COLO829 (cell line): ENCODE results near the gene DAZ2.
"Not testable (repeated sequence)": the region's sequence is repeated elsewhere in the genome, so short reads cannot be mapped to it uniquely, and the experiment has no call there.

Experiments used
- DNase-seq: peaks from one replicate; pipeline ENCODE4 v3.0.0; 2012; ENCODE audit warnings: low spot score

DAZ2 gene, protein sequence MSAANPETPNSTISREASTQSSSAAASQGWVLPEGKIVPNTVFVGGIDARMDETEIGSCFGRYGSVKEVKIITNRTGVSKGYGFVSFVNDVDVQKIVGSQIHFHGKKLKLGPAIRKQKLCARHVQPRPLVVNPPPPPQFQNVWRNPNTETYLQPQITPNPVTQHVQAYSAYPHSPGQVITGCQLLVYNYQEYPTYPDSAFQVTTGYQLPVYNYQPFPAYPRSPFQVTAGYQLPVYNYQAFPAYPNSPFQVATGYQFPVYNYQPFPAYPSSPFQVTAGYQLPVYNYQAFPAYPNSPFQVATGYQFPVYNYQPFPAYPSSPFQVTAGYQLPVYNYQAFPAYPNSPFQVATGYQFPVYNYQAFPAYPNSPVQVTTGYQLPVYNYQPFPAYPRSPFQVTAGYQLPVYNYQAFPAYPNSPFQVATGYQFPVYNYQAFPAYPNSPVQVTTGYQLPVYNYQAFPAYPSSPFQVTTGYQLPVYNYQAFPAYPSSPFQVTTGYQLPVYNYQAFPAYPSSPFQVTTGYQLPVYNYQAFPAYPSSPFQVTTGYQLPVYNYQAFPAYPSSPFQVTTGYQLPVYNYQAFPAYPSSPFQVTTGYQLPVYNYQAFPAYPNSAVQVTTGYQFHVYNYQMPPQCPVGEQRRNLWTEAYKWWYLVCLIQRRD

DNA sequence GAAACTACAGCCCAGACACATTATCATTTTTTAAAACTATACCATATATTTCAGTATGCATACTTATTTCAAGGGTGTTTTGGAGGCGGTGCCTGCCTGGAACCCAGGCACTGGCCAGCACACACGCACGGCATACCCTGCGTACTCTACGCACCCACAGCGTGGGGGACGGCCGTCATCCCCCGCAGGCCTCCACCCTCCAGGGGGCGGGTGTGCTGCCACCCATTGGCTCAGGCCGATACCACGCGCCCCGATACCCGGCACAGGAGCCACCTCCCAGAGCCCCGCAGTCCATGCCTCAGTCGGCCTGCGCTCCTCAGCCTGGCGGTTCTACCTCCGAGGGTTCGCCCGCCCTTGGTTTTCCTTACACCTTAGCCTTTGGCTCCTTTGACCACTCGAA, at the start of gene DAZ2:
Gene DAZ2 (plus strand): TSS at position 301 of the 400 bp plus-strand sequence. CDS start 208 bp downstream, outside the sequence.
- not testable (repeated sequence) for DNase-seq

DNA sequence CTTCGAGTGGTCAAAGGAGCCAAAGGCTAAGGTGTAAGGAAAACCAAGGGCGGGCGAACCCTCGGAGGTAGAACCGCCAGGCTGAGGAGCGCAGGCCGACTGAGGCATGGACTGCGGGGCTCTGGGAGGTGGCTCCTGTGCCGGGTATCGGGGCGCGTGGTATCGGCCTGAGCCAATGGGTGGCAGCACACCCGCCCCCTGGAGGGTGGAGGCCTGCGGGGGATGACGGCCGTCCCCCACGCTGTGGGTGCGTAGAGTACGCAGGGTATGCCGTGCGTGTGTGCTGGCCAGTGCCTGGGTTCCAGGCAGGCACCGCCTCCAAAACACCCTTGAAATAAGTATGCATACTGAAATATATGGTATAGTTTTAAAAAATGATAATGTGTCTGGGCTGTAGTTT, 20.4 kb upstream of the DAZ2 start, which contains the start of gene DAZ1:
Gene DAZ1 (minus strand): TSS at position 101 of the 400 bp plus-strand sequence. CDS start 208 bp downstream, outside the sequence.
- not testable (repeated sequence) for DNase-seq

DNA sequence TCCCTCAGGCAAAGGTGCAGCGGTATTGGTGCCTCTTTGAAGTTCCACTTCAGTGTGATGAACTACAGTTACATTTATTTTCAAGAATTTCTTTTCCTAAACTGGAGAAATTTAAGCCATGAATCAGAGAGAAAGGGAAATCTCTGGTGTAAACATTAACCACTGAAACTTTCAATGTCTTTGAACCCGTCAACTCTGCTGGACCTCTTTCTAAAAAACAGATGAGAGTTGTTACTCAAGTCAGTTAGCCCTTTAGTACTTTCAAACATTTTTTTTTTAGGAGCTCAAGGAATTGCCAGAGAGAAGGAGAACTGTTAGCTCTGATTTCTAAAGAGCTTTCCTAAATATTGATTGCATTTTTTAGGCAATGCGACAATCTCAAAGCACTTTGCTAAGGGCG, 11.9 kb upstream of the DAZ2 start:
- DNase-seq = not testable (repeated sequence)

DNA sequence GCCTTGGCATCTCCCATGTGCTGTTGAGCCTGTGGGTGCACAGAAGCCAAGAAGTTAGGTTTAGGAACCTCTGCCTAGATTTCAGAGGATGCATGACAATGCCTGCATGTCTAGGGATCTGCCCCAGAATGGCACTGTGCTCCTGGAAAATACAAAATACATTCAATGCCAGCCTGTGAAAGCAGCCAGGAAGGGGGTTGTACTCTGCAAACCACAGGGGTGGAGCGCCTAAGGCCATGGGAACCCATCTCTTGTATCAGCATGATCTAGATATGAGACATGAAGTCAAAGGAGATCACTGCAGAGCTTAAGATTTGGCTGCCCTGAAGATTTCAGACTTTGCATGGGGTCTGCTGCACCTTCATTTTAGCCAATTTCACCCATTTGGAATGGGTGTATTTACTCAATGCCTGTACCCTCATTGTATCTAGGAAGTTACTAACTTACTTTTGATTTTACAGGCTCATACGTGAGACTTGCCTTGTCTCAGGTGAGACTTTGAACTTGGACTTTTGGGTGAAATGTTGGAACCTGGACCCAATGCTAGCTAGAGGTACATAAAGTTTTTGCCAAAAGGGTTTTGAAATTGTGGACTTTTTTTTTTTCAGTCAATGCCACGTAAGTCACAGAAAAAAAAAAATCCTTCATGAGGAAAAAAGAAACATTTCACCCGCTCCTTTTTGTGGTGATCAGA, 9.4 kb upstream of the DAZ2 start:
- DNase-seq = not testable (repeated sequence)

DNA sequence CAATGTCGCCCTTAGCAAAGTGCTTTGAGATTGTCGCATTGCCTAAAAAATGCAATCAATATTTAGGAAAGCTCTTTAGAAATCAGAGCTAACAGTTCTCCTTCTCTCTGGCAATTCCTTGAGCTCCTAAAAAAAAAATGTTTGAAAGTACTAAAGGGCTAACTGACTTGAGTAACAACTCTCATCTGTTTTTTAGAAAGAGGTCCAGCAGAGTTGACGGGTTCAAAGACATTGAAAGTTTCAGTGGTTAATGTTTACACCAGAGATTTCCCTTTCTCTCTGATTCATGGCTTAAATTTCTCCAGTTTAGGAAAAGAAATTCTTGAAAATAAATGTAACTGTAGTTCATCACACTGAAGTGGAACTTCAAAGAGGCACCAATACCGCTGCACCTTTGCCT, 8.7 kb upstream of the DAZ2 start:
- DNase-seq = not testable (repeated sequence)
